Activated CD4-positive, alpha-beta T cell treated with anti-CD3 and anti-CD28 coated beads, Interleukin-2, amount 50 U/mL, for 48 hours (primary cell): ENCODE results near the gene CDC5L.

Source experiments
- DNase-seq, 2 experiments: peaks; one replicate each; pipeline ENCODE4 v3.0.0-alpha.2; 2020

Gene CDC5L

DNA sequence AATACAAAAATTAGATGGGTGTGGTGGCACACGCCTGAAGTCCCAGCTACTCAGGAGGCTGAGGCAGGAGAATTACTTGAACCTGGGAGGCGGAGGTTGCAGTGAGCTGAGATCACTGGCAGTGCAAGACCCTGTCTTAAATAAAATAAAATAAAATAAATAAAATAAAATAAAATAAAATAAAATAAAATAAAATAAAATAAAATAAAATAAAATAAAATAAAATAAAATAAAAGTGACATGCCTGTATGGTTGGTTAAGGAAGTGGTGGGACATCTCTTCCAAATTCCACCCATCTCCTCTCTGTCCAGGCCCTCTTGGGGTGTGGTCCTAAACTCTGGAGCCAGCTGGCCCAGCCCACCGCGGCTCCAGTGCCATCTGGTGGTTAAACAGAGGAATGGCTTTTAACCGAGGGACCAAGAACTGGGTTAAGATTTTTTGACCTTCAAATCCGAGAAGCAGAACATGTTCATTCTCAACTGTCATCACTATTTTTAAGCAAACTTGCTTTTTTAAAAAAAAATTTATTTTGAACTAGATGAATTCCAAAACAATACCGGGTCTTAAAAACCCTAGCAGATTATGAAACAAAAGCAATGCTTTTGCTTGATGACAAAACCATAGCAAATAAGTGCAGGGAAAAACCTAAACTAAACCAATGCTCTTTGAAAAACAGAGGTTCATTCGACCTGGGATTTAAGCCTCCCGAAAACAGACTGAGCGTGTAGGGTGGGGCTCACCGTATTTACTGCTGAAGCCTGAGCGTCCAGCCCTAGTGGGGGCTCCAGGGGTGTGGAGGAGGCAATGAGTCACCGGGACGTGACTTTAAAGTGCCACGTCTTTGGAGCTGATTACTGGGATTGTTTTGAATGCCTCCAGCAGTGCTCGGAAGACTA, 68.8 kb downstream of the CDC5L start:
- peak; percentile 39 to 50 for DNase-seq

DNA sequence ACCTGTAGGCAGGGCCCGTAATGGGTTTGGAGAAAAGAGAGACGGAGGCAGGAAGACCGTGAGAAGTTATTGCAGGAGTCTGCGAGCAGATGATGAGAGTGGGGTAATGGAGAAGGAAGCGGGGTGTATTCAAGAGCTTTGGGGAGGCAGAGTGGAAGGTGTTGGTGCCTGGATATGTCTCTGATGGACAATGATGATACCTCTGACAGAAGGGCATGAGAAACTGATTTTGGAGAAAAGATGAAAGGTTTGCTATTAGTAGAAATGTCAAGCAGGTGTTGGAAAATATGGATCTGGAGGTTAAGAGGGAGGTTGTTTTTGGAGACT, 69.4 kb downstream of the CDC5L start:
- no peak for DNase-seq

DNA sequence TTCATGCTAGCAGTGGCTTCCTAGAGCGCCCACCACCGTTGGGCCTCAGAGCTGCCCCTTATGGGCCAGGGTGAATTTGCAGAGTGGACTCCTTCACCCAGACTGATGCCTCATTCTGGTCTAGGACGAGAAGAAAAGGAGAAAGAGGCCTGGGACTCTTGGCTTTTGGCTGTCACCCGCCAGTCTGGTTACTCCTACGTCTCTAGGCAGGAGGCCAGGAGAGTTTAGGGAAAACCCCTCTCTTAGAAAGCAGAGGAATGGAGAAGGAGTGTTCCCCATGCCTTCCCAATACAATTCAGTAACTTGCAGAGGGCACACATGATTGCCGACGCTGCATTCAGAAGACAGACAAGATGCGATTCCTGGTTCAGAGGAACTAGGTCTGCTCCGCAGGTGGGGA, 70.1 kb downstream of the CDC5L start:
- no peak for DNase-seq

DNA sequence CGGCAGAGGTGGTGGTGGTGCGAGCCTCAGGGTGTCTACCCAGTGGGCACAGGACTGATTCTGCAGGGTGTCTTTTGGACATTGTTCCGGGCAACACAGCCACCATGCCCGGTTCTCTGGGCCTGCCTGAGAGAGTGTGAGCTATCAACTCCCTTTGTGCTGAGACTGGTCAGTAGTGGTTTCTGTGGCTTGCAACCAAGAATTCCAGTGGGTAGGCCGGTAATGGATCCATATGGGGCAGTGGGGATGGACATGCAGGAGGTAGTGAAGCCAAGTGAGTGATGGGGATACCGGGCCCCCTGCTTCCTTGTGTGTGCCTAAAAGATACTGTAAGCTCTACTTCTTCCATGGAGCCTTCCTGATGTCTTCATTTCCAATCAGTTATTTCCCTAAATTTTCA, 71.0 kb downstream of the CDC5L start:
- DNase-seq = no peak

DNA sequence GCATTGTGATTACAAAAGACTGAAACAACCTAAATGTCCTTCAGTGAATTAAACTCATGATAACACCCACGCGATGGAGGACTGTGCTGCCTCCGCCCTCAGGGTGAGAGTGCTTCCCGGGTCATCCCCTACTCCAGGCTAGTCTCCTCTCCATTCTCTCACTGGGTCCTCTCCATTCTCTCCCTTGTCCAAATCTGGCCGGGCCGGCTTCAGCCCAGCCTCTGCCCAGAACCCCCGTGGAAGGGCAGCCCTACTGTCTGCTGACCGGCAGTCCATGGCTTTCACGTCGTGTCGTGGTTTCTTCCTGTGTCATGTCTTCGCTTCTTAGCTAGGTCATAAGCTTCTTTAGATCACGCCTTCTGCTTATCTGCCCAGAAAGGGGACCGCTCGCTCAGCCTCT, 74.8 kb downstream of the CDC5L start:
- no peak for DNase-seq

DNA sequence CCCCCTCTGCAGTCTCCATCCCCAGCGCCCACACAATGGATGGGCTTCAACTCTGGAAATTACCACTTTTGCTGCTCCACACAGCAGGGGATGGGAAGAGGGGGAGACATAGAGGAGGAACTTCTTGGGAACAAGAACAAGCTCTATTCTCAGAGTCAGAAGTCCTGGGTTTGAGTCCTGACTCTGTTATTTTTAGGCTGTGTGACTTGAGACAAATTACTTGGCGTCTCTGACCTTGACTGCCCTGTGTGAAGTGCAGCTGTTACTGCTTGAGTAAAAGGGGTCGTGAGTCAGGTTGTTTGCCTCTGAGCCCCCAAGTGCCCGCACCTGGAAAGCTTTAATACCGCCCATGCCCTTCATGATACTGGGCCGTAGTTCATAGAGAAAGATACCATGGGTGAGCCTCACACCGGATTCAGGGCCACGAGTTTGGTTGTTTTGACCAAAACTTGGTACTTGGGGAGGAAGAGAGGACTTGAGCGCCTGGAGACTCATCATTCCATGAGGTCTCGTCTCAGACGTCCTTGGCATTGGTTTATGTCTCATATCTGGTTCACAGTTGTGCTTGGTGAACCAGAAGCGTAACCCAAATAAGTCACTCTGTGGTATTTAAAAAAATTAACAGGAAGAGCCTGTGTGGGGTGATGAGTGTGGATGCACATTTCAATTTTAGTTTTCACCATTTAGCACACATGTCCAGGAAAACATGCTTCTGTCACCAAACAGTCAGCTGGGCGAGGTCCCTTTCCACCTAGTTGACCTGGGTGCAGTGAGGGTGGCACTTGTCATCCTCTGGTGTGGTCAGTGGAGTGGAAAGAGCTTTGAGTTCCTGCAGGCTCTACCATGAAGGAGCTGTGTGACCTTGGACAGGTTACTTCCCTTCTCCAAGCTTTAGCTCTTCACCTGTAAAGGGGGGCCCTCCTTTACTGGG, 75.6 kb downstream of the CDC5L start:
- no peak for DNase-seq

DNA sequence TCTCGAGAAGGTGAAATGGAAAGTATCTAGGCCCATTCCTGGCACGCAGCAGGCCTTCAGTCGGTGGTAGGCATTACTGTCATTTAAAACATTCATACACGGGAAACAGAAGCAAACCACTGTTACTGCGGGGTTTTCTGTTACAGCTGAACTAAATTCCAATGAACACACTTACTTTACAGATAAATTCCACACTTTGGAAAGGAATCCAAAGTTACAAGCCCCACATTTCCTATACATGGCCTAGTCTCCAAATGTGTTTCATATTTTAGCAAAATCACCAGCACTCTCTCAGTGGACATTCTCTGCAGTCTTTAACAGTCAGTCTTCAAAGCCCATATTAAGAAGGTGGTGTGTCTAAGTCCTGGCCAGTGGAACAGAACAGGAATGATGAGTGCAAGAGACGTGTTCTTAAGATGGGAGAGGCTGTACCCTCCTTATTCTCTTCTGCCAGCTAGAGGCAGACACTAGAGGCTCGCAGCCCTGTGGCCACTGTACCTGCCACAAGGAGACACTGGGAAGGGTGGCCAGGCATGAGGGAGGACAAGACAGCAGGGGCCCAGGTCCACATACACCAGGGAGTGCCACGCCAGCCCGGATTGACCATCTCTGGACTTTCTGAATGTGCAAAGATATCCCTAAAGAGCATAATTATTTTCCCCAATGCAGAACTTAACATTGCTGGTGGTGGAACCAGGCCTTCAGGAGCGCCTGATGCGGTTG, 76.4 kb downstream of the CDC5L start:
- DNase-seq = no peak

DNA sequence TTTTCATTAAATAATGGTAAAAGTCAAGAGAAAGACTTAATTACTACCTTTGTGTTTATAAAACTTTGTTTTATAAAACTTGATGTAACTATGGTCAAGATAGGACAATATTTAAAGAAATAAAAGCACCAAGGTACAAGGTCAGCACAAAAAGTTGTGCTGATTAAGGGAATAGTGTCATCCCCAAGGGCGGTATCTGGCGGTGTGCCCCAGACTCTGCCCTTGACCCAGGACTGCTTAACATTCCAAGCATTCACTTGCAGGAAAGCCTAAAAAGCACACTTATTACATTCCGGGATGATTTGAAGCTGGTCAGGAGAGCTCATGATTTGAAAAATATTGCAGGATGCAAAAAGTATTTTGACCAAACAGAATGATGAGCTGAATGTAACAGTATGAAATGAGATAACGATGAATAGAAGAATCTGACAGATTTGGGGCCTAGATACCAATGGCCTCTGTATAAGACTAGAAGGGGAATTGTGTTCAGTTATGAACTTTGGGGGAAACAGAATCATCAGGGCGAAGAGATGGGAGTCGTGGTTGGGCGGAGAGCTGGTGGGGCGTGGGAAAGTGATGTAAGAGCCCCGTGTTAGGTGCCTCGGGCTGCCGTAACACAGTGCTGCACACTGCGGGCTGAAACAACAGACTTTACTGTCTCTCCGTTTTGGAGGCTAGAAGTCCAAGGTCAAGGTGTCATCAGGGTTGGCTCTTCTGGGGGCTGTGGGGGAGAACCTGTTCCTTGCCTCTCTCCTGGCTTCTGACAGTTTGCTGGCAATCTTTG, 77.2 kb downstream of the CDC5L start:
- no peak for DNase-seq

DNA sequence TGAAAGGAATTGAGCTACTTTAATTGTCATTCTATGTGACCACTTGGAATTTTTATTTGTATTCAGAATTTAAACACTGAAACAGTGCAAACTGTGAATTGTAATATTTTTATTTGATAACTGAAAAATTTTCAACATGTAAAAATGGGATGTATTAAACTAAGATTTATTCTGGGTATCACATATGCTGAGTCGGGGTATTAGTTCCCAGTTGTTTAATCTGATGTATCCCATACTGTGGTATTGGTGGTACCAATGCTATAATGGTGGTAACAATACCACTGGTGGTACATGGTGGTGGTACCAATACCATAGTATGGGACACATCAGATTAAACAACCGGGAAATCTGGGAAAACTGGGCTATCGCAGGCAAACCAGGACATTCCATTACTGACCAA, 79.4 kb downstream of the CDC5L start:
- no peak for DNase-seq

DNA sequence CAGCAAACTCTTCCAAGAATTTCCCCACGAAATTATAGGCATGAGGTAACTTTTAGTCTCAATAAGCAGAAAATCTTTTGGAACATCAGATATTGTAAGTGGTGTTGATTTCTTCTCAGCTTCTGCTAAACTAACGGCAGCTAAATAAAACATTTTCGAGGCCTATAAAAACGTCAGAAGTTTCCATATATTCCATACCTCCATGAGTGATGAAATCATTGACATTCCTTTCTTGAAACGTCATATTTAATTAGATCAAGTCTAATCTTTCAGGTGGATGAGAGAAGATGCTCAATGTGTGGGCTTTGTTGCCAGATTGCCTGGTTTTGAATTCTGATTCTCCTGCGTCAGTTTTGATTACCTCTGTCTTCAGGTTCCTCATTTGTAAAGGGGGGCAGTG, 81.3 kb downstream of the CDC5L start:
- DNase-seq = no peak

DNA sequence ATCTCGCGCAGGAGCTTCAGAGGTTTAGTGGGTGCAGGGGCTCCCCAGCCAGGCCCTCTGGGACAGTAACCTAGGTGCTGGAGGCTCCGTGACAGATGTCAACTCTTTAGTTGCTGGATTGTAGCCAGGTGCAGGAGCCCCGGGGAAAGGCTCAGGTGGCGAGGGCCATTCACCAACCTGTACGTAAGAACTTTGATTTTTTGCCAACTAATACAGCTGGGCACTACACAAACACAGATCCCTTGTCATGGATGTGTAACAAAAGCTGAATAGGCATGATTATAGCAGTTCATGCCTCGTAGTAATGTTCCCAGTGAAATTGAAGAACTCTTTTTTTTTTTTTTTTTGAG, 82.6 kb downstream of the CDC5L start:
- no peak for DNase-seq

DNA sequence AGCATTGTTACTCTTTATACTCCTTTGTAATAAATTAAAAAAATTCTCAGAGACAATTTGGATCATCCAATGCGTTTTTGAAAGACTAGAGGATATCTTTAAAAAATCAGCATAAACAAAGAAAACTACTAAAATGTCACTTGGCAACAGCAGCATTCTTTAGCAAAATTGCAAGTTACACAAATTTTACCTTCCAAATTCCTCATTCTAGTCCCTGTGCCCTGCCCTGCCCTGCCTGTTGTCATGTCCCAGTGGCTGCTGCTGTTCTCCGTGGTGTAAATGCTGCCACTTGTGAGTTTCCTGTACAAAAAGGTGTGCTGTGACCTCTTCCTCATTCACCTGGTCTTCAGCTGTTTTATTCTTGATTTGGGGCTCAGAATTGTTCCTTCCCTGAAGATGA, 83.2 kb downstream of the CDC5L start:
- DNase-seq = no peak

DNA sequence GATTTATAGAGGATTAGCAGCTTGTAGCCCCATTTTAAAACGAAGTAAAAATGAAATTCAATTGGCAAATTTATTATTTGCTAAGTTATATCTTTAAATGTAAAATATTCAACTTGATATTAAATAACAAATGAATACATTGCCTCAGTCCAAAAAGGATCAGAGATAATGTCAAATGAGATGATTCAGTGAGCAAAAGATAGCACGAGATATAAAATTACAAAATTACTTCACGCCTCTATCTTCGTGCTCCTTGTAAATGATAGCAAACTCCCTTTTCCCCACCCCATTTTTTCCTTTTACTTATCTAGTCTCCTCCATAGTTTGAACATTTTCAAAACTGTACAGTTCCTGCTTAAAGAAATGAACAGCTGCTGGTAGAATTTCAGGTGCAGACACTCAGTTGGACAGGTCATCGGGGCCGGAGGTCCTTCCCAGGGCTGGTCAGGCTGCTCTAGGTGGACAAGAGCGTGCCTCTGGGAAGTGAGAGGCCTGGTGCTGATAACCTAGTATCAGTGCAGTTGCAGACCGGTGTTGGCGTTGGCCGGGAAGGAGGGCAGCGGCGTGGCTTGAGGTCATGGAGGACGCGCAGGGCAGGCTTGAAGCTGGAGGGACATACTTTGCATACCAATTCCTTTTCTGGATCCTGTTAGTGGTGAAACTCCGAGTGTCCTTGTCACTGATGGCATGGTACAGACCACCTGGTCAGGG, 83.9 kb downstream of the CDC5L start:
- DNase-seq = no peak

DNA sequence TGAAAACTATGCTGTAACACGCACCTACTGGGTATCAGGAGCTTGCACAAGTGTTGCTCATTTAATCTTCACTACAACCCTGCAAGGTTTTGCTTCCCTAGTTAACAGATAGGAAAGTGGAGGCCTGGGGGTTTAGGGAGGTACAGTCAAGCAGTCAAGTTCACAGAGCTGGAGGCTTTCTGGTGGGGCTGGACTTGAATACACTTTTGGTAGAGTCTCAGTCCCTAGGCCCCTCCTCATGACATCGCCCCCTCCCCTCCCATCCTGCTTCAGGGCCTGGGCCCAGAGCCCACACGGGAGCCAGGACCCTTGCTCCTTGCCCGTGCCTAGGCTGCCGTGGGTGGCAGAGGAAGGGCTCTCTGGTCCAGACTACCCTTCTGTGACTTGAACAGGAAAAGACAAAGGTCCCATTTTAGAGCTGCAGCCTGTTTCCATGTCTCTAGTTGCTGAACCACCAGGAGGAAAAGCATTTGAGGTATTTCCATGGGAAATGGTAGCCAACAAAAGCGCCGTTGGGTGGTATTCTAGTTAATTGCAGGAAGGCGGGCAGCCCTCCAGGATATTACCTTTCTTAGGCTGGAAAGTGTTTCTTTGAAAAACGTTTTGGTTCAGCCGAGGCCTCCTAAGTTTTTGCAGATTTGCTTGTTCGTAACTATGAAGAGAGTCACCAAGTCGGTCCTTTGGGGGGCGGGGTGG, 84.9 kb downstream of the CDC5L start:
- DNase-seq = no peak

DNA sequence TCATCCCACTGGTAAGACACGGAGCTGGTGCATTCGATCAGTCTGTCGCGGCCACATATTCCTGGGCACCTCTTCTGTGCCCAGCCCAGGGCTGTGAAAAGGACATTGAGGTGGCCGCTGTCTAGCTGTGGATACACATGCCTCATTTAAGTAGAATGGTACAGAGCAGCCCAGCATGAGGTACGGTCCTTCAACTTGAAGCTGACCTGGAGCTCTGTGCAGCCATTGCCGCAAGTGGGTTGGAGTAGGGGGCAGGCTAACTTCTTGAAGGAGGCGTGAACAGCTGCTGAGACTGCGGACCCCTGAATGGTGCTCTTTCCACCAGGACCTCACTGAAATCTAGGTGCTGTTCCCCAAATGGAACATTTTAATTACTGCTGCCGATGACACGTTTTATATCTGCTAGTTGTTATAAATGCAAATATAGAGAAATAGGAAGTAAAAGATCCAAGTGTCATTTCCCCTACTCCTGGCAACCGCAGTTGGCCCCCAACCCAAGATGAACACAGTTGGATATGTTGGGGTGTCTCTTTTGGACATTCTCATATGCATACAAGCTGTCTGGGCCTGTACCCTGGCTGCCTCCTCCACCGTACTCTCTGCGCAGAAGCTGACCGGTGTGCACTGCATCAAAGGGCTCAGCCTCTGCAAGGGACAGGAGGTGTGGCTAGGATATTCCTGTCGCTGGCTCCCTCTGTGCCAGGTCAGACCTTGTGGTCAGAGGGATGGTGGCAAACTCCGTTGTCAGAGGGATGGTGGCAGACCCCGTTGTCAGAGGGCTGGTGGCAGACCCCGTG, 86.1 kb downstream of the CDC5L start:
- DNase-seq = no peak

DNA sequence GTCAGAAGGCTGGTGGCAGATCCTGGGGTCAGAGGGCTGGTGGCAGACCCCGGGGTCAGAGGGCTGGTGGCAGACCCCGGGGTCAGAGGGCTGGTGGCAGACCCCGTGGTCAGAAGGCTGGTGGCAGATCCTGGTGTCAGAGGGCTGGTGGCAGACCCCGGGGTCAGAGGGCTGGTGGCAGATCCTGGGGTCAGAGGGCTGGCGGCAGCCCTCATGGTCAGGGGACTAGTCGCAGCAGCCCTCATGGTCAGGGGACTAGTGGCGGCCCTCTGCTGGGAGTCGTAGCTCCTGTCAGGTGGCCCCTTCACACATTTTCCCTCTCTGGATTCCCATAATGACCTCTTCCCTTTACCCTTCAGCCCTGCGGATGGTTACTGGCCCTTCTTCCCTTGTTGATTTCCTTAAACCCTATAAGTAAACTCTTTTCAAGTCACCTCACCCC, 86.7 kb downstream of the CDC5L start:
- DNase-seq = no peak

DNA sequence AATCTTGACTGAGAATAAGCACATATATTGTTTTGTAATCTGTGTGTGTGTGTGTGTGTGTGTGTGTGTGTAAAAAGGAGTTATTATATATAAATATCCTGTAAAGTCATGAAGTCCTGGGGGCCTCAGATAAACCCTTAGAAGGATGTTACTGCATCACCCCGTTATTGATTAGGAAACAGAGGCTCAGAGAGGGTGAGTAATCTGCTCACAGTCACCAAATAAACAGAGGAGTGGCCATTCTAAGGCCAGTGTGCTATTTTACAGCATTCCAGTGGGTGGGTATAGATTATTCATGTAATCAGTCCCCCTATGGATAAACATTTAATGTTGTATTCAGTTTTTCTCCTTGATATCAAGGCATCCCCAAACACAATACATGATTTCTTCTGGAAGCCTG, 87.1 kb downstream of the CDC5L start:
- DNase-seq = no peak

DNA sequence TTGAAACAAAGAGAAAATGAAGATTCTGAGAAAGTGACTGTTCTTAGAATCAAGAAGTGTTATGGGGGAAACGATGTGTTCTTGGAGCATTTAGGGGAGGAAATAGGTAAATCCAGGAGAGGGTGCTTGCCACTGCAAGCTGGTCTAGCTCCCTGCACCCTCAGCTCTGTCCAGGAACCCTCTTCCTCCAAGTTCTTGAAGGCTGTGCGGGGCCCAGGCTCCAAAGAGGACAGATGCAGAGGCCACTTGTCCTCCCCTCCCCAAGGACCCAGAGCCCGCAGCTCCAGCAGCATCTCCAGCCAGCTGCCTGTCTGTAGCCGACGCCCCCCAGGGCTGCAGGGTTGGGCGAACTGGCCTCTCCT, 87.9 kb downstream of the CDC5L start:
- no peak for DNase-seq

DNA sequence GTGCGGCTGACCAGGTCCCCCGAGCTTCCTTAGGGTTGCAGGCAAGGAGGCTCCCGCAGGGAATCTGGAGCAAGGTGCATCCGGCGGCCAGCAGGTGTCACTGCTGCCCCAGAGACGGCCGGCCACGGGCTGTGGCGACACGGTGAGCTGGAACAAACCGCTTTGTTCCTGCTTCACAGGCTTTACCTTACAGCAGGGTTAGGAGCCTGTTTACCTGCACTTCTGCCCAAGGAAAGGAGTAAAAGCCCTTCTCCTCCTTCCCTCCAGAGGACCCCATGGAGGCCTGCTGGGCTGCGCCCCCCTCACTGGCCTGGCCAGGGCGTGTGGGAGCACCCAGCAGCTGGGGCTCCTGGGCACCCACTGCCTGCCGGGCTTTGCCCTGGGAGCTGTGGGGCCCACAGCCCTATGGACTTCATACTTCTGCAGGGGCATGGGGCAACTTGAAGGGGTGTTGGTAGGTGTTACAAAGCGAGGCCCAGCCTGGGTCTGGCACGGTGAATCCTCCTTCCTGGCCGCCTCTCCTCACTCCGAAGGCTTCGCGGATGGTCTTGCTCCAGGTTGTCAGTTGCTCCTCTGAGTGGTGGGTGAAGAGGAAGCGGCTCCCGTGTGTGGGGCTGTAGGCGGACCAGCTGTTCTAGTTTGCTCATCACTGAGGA, 88.4 kb downstream of the CDC5L start:
- DNase-seq = peak; percentile 79 to 83

DNA sequence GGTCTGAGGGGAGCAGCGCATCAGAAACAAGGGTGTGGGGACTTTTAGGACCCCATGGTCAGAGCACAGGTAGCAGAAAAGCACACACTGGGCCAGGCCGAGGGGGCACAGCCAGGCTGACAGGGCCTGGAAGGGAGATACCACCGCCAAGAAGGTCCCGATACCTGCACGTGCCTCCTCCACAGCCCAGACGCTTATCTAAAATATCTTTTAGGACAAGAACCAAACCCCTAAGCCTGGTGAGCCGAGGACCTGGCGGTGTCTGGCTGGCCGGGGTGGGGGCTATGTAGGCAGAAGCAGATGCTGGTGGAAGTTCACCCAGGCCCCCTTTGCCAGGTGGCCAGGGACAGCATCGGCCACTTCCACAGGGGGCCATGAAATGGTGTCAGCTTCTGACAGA, 89.3 kb downstream of the CDC5L start:
- DNase-seq = no peak
